Activated naive CD4-positive, alpha-beta T cell treated with anti-CD3 and anti-CD28 coated beads, Interleukin-2, amount 10 ng/mL, durations not matched to agents 5 hours and 36 hours (primary cell): ENCODE results near the gene VEZF1. TPM values are rescaled to one million over a fixed set of nuclear protein-coding genes. Genes with fewer than 3 reads are reported as not detected.

ENCODE experiments used
- total RNA-seq, 2 experiments: library from RNA; stranded (reverse); gene quantifications; one replicate each; pipeline ENCODE4 v1.2.3, GENCODE V29; 2021

The VEZF1 gene
- 10 to 100 TPM; 48.9 to 50.1 TPM for total RNA-seq

DNA sequence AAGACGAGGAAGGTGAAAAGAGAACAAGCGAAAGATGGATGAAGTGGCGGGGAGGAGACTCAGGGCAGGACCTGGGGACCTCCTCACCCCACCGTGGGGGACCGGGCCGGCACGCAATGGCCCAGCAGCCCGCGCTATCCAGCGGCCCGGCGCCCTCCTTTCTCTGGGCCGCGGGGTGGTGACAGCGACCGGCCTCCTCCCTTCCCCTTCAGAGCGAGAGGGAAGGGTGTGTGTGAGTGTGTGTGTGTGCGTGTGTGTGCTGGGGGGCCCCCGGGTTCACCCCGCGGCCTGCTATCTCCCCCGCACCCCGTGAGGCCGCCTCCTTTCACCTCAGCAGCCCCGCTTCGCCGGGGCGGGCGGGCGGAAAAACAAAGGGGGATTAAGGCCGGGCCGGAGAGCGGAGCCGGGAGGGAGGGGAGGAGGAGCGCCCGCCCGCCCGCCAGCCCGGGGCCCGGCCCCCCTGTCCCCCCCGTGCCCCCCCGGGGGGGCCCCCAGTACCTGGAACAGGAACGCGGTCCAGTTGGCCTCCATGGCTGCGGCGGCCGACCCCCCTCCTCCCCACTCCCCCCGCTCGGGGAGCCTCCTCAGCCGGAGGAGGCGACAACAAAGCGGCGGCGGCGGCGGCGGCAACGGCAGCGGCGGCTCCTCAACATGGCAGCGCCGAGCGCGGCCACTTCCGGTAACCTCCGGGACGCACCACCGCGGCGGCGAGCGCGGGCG, at the start of gene VEZF1:
VEZF1 (minus strand) TSS at position 674 of the 720 bp plus-strand sequence; CDS start at position 531, 143 bp downstream.

DNA sequence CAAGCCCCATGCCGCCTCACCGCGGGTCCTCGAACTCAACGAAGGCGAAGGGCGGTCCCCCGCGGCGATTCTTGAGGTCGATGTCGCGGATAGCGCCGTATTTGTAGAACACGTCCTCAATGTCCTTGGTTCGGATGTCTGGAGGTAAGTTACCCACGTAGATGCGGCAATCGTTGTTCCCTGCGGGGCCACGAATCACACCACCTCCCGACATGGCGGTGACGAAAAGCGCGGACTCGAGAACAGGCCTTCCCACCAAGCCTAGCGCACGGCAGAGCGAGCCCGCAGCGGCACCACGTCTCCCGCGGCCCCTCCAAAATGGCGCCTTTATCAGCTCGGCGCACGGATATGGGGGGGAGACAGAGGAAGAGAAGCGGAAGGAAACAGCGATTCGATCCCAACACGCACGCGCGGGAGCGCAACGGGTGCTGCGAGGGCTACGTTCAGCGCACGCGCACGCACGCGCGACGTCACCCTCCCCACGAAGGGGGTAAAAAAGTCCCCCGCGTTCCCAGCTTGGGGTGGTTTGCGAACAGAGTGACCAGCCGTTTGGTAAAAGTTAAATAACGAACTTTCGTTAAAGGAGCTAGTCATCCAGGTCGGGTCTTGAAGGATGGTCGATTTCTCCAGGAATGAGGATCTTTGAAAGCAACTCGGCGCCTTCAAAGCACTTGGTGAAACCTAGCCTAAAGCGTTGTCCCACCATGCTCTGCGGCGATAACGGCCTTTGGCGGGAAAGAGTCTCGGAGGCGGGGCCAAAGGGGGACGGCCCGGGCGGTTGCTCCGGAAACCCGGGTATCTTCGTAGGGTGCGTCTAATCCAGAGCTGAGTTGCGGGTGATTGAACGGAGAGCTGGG, 19.1 kb upstream of the VEZF1 start, which contains the start of gene SRSF1:
SRSF1 (minus strand) TSS at position 323 of the 857 bp plus-strand sequence; CDS start at position 214, 109 bp downstream.

DNA sequence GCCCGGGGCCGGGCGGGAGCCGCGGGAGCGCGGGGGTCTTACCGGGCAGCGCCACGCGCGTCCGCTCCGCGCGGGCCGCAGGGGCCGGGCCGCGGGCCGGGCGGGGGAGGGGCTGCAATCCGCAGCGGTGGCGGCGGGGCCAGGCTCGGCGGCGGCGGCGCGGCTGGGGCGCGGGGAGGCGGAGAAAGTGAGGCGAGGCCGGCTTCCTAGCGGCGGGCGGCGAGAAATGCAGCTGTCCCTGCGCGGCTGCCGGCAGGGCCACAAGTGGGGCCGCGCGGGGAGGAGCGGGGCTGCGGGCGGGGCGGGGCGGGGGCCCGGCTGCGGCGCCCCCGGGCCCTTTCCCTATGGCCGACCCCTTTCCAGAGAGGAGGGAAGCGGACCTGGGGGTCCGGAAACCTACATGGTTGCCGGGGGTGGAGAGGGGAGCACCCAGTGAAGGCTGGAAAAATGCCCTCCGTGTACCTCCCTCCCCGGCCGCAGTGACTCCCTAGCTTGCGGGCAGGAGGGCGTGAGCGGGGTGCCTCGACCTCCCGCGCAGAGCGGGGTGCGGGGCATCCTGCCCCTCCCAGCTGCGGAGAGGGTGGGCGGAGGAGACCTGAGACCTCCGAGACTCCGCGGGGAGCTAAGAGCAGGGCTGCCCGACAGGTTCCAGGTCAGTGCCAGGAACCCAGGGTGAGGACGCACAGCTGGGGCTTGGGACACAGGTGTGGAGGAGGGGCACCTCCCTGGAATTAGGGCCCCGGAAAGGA, 32.7 kb downstream of the VEZF1 start, which contains the start of gene CUEDC1:
CUEDC1 (minus strand) TSS at position 230 of the 749 bp plus-strand sequence. CDS start 69,848 bp downstream, outside the sequence.

Other genes with a start within 250 kb of the VEZF1 start
- not detected for gene CCDC182, start 243.0 kb downstream of the VEZF1 start, total RNA-seq
- 10 to 100 TPM; 30.2 to 36.1 TPM for gene MRPS23, start 138.2 kb downstream of the VEZF1 start, total RNA-seq
- gene CUEDC1, start 32.8 kb downstream of the VEZF1 start, total RNA-seq, result not detected
- gene SRSF1, start 19.0 kb upstream of the VEZF1 start, total RNA-seq, result 100 to 1,000 TPM; 284 to 293 TPM
- 10 to 100 TPM; 29.6 to 29.9 TPM for gene DYNLL2, start 95.2 kb upstream of the VEZF1 start, total RNA-seq
- under 1 TPM; 0.86 to 0.91 TPM for gene OR4D1, start 160.1 kb upstream of the VEZF1 start, total RNA-seq
- not detected for gene OR4D2, start 178.7 kb upstream of the VEZF1 start, total RNA-seq
- not detected for gene EPX, start 204.5 kb upstream of the VEZF1 start, total RNA-seq
- 10 to 100 TPM; 16.2 to 18.7 TPM for gene MKS1, start 231.0 kb upstream of the VEZF1 start, total RNA-seq